Left cardiac atrium (tissue), 4 donors: Measurements from ENCODE around the gene ALPP. TPM values are rescaled to one million over a fixed set of nuclear protein-coding genes. Genes with fewer than 3 reads are reported as not detected.

ENCODE experiments used
- ATAC-seq, 2 donors: fragments of 200-7000 bp; cut with Tn5 transposase; one replicate each; pipeline ENCODE4 v1.9.1; 2020; ENCODE audit warnings: mild to moderate bottlenecking in 2 of 2, moderate library complexity in 2 of 2
- DNase-seq: peaks from one replicate; pipeline ENCODE4 v3.0.0-alpha.2; 2020
- intact Hi-C, 2 donors: fragments of 100-400 bp; cut with DNase I; formaldehyde crosslinking; loops; one replicate each; pipeline versions ENCODE4 v1.14.1 to v1.15.1; 2022 to 2023
- total RNA-seq, 2 donors: library from RNA; stranded (reverse); fragmentation: NEBNext Ultra II Directional; extraction: Animal tissue kit (Norgen Biotek cat#: 25700); gene quantifications; one replicate each; pipeline ENCODE4 v1.2.1, GENCODE V29; 2021
- donor health status: DM: no; HTN: yes; CAD: no.
- donor health status: DM: no; HTN: yes; CAD: no; lungs with severe emphysema.
- donor health status: DM: yes; HTN: yes; CAD: no.
- donor health status: Dilated cardiomyopathy.

Gene ALPP
- total RNA-seq, 2 donors from 2014 or later, result not detected

DNA sequence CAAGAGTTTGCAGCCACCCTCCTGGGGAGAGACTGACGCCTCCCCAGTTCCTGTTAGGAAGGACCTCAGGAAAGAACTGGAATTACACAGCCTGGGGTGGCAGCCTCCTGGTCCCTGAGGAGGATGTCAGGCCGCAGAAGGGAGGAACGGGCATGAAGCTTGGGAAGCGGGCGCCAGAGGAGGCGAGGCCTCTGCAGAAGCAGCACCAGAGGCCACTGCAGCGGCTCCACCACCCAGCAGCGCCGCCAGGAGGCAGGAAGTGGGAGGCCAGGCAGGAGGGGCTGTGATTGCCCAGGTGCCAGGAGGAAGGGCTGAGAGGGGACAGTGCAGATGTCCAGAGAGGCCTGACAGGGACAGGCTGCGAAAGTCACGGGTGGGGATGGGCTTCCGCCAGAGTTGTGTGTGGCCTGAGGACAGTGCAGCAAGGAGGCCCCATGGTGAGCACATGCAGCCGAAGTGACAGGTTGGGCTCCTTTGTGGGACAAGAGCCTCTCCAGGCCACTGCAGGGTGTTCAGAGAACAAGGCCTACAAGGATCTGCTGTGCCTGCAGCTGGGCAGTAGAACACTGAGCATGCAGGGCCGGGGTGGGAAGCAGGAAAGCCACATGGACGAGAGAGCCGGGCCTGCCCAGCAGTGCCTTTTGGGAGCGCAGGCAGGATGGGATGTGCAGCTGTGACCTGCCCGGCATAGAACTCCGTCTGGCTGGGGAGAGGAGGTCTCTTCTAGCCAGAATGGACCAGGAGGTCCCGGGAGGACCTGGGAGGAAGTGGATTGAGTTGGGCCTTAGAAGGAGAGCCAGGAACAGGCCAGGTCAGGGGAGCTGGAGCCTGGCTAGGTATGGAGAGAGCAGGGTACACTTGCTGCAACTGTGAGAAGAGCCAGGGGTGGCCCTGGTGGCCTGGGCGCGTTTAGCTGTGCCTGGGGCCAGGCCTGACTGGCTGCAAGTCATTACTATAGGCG lies 39.1 kb upstream of the ALPP start:
- intact Hi-C loops, result no loop called here
- no peak for ATAC-seq
- DNase-seq, result peak; percentile 12

DNA sequence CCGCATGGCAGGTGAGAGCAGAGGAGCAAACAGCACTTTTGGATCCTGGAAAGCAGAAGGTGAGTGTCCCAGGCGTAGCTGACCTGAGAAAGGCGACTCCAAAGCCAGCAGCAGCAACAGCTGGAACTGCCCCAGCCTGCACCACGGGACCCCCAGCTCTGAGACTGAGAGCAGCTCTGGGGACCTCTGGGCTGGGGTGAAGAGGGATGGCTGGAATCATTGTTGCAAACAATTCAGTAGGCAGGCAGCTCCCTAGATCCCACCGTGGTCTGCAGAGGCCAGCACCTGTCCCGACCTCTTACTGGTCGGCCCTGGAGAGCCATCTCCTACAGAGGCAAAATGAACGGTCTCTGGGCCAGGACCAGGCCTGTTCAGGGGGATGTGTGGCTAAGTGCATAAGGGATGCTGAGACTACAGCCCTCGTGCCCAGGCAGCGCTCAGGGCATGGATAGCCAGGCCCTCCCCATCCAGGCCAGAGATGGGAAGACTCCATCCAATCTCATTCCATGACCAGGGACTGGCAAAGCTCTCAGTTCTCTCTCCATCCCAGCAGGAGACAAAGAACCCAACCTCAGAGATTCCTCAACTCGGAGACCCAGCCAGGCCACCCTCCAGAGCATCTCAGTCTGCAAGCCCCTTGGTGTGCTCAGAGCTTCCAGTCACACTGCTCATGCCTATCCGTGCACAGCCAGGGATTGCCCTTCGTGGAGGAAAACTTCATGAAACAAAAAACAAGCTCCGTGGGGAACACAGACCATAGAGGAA lies 38.2 kb upstream of the ALPP start:
- DNase-seq (peak; percentile 5), ATAC-seq (no peak)
- intact Hi-C loops, result no loop called here

DNA sequence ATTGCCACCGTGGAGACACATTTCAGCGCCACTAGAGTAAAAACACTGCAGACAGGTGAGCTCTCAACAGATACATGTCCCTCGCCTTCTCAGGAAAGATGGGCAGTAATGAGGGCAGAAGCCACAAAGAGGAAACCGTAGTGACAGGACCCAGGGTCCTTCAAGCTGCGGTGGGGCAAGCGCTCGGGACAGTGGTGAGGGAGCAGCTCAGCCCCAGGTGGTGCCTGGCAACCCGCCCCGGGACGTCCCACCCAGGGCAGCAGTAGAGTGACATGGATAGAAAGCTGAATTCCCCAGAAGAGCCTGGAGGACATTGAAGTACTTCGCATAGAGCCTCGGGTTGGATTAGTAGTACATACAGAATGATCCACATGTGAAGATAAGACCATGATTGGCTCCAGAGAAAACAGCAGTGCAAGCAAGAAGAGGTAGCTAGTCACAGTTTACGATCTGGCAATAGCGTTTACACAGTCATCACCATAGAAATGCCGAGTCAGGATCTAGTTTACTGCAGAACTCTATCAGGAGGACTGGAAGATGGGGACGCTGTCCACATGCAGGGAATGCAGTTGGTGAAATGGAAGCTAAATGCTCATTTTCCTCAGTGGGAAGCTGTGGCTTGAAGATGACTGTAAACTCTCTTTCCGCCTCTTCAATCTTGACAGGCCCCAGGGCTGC lies 37.4 kb upstream of the ALPP start:
- peak; percentile 14 for DNase-seq
- intact Hi-C loops, result no loop called here
- ATAC-seq, result peak in 1 of 2 donors; percentile 10

DNA sequence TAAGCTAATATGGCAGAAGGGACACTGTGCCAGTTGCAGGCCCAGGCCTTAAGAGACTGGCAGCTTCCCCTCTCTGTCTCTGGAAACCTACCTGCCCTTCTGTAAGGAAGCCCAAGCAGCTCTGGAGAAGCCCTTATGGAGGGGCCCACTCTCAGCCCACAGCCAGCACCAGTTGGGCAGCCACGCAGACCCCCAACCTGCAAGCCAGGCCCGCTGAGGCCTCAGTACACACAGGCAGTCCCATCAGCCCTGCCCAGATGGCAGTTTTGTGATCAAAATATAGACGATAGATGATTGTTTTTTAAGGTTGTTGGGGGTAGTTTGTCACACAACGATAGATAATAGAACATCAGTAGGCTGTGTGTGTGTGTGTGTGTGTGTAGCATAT lies 36.8 kb upstream of the ALPP start:
- intact Hi-C loops, result no loop called here

DNA sequence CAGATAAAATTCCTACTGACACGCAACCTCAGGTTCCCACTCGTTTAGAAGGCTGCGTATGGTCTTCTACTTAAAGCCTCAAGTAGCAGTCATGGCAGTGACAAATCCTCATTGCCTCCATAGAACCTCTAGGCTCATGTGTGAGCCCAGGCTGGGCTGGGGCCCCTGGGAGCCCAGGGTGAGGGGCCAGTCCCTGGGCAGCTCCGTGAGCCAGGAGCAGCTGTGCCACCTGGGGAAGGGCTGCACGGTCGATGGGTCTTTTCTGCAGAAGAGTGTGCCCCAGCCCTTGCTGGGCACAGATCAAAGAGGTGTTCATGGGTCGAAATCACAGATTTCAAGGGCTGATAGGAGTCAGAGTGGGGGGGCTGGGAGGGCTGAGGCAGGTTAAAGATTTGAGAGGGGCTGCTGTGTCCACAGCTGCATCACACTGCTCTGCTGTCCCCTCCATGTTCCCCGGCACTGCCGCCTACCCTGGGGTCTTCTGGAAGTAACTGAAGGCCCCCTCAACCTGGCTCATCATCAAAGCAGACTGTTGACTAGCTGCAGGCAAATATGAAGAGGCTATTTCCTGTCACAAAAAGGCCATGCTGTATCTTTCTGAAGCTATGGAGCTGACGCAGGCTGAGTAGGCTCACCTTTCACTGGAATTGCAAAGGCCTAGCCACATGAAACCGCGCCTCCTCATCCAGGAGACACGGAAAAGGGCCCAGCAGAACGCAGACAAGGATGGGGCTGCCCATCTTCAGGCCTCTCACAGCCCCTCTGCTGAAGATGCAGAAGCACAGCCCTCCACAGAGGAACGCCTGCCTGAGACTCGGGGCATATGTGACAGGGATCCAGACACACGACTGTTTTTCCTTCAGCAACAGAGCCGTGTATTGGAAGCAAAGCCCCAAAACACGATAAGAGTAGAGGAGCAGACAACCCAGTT lies 35.7 kb upstream of the ALPP start:
- peak; percentile 18 for DNase-seq
- no peak for ATAC-seq
- intact Hi-C loops, result no loop called here

More for the DNA sequence above, 36.8 kb upstream of the ALPP start:
- DNase-seq (peak; percentile 6), ATAC-seq (no peak)

DNA sequence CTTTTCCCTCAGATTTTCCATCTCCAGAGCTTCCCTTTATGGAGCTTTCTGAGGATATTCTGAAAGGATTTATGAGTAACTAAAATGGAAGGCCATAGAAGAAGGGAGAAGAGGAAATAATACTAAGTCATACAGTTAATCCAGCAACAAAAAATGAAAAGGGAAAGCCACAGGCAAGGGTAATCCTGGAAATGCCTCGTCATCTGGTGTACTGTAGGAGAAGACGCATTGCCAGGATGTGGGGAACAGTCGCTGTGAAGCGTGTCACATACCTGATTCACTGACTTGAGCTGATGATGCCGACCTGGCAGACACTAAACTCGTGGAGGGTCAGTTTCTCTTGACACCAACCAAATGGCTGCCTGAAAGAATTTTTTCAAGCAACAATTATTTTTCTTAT lies 34.7 kb upstream of the ALPP start:
- ATAC-seq (no peak), DNase-seq (peak; percentile 1)
- intact Hi-C loops, result no loop called here

DNA sequence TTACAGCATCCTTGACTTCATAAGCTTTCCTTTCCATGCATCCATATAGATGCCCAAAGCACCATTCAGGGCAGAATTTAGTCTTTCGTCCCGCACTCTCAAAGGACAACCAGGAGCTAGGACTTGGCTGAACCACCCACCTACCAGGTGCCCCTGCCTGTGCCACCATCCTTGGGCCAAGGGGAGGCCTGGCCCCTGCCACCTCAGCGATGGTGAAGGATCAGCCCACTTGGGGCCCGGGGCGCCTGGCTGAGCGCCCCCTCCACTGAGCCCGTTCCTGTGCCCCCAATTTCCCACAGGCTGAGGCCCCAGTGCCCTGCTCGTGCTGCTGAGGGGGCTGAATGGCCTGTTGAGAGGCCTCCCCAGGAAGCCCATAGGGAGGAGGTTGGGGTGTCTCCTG lies 33.3 kb upstream of the ALPP start:
- intact Hi-C loops, result no loop called here
- DNase-seq (peak; percentile 8), ATAC-seq (no peak)

DNA sequence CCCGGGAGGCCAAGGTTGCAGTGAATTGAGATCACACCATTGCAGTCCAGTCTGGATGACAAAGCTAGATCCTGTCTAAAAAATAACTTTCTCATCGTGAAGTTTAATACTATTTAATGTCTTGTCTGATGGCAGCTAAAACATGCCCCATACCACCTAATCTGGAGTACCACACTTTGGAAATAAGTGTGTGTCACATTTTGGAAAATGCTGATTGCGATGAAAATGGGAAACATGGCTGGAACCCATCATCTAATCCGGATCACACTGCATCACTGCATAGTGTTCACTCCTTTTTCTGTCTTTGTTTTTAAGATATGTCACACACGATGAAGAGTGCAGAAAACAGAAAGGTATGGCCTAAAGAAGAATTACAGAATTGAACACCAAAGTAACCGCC lies 31.2 kb upstream of the ALPP start:
- no peak for DNase-seq
- ATAC-seq, result no peak
- intact Hi-C loops, result no loop called here

DNA sequence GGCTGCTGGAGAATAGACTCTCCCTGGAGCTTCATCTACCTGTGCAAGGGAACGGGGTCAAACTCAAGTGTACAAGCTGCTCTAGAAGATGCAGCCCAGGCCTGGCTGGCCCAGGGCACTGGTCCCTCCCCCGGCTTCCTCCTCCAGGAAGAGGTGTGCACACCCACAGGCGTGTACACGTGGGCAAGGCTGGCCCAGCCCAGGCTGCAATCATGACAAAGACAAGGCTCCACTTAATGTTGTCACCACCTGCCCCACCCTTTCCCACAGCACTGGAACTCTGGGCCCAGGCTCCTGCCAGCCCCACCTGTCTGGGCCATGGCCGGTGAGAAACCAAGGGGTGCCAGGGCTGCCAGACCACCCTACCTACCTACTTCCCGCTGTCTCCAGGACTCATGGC lies 29.6 kb upstream of the ALPP start:
- no peak for ATAC-seq
- peak; percentile 23 for DNase-seq
- intact Hi-C loops, result no loop called here

DNA sequence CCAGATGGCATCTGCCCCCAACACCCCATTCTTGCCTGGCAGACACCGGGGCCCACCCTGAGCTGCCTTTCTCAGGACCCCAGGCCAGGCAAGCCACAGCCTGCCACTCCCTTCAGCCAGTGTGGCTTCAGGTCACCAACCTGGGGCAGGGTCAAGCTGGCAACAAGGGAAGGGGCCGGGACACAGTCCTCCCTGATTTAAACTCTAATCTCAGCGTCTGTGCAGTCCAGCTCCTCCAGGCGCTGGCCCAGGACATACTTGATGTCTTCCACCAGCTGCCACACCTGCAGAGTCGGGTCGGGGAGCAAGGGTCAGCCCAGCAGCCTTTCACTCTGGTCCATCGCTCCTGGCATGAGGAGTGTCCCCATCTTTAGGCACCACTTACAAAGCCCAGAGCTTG lies 29.0 kb upstream of the ALPP start:
- ATAC-seq (no peak), DNase-seq (peak; percentile 13)
- intact Hi-C loops, result no loop called here

DNA sequence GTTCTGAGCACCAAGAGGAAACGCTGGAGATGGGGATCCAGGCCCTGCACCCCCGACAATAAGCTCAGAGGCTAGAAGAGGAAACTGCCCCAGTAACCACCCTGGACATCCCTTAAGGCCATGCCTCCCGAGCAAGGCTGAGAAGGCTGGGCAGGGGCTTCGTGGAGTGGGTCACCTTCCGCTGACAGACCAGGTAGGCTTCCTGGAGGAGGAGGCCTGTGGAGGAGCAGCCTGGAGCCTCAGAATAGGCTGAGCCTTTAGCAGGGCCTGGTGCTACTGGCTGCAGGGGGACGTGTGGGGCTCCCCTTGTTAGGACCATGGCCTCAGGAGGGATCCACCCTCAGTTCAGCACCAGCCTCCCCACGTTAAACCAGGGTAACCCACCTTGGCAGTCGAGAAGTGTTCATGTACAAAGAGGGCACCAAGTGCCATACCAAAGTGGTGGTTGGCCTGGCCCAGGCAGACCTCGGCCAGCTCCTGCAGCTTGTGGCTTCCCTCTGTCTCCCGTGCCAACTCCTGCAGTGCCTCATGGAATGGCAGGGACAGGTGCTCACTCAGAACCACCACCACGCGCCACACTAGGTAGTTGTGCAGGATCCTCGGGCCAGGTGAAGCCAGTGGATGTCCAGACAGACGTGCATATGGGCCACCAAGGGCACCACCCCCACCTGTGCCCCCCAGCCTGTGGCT lies 28.5 kb upstream of the ALPP start:
- DNase-seq, result peak; percentile 15
- no peak for ATAC-seq
- intact Hi-C loops, result no loop called here

DNA sequence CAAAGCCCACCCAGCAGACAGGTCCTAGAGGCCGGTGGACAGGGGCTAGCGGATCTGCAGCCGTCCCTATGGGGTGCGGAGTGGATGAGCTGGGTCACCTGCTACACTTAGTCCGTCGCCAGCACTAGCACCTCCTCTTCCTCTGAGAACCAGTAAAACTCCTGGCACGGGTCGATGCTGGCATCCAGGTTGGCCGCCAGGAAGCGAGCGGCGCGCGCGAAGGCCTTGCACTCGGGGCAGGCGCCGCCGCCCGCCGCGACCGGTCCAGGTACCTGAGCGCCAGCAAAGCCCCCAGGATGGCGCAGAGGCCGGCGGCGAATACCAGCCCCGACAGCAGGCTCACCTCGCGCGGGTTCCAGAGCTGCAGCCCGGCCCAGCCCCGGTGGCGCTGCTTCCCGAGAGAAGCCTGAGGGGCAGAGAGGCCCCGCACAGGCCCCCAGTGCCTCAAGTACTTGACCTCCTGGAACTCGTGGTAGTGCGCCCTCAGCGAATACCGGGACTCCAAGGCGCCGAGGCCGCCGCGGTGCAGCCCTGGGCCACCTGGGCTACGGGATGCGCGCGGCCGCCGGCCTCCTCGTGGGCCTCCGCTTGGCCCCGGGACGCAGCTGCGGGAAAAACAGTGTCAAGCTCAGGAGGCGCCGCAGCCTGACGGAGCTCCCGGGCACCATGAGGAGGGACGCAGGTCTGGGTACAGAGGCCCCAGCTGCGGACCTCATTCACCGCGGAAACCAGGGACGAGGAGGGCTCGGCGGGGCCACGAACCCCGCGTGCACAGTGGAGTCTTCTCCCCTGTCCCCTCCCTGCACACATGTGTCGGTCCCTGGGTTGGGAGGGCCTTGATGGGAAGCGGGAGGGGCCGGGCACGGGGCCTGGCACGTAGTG lies 27.5 kb upstream of the ALPP start:
- ATAC-seq (no peak), DNase-seq (no peak)
- intact Hi-C loops, result no loop called here

DNA sequence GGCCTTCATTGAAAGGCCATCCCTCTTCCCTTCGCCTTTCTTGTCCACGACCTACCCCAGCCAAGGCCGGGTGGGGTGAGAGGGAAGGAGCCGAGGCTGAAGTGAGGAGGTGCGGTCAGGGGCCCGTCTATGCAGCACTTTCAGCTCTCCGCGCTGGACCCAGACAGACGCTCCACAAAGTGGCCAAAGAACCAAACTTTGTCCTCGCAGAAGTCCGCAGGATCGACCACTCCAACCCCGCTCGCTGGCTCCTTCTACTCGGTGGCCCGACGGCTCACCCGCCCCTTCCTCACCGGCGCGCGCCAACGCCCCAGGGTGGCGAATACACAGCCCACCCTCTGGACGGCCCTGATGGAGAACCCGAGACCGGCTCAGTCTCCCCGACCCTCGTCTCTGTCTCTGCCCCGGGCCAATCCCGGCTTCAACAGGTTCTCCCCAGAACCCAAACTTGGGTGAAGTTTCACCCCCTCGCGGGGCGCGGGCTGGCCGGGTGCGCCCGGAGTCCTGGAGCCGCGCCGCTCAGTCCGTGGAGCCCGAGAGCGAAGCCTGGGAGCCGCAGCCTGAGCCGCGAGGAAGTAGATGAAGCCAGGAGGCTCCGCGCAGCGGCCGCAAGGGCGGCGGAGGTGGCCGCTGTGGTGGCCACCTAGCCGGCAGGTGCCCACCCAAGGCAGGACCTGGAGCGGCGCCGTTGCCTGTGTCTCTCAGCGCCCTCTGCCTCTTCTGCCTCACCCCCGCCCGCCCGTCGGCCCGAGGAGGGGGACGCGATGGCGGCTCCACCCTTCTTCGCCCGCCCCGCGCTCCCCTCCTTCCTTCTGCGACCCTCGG lies 26.7 kb upstream of the ALPP start:
- DNase-seq (no peak), ATAC-seq (no peak)
- intact Hi-C loops, result no loop called here

DNA sequence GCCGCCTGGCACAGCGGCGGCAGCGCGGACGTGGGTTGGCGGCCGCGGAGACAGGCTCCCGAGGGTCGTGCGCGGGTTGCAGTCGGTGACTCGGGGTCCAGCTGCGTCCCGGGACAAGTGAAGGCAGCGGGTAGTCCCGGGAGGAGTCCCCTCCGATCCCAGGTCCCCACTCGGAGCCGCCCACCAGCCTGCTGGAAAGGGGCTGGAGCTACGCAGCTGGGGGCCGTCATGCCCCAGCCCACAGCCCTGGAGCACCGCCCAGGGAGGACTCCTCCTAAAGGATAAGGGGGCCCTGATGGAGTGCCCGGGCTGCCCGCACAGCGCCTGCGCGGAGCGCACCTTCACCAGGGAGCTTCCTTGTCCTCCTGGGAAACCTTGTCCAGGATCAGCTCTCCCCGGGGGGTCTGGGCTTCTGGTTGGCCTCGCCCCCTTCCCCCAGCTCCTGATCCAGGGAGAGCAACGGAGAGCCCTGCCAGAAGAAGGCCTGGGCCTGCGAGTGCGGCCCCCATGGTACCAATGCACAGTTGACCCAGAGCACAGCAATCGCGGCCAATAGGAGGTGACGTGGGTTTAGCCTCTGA lies 25.9 kb upstream of the ALPP start:
- DNase-seq, result no peak
- intact Hi-C loops, result no loop called here
- ATAC-seq, result no peak

DNA sequence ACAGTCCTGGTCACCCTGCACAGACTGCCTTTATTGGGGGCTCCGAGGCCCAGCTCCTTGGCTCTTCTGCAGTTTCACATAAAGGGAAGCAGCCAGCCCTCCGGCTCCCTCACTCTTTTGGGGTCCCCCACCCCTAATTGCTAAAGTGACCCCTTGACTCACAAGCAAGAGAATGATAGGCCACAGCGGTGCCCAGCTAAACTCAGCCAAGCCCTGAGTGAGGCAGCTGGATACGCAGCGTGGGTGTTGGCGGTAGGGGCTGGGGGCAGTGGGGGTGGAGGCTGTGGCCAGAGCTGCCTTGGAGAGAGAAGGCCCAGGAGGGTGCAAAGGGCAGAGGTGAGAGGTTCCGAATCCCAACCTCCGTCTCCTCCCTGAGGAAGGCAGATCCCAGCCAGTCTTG lies 25.5 kb upstream of the ALPP start:
- intact Hi-C loops, result no loop called here
- DNase-seq, result no peak
- no peak for ATAC-seq

DNA sequence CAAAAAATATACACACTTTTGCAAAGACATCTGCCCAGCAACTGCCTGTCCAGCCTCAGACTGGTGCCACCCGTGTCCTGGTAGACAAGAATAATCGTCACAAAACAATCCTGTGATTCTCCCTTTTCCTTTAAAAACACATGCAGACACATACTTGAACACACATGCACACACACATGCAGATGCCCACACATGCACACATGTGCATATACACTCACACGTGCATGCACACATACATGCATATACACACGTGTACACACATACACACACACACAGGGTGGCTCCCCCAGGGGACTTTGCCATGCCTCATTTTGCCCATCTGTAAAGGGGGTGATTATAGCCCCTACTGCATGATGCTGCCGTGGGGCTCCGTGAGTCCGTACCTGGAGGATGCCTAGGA lies 24.9 kb upstream of the ALPP start:
- DNase-seq (no peak), ATAC-seq (no peak)
- intact Hi-C loops, result no loop called here
